ENCODE data around the gene REPIN1. TPM values are rescaled to one million over a fixed set of nuclear protein-coding genes. Genes with fewer than 3 reads are reported as not detected.
A peak's percentile ranks its signal among the peaks of the same experiment; 100 is the strongest.

The REPIN1 gene
- total and polyA plus RNA-seq, 9 of the 15 experiments (the other 6 are each of a cell fraction or from before 2014, with no cell fraction given): 8.1 to 283 (median 94.3) TPM

DNA sequence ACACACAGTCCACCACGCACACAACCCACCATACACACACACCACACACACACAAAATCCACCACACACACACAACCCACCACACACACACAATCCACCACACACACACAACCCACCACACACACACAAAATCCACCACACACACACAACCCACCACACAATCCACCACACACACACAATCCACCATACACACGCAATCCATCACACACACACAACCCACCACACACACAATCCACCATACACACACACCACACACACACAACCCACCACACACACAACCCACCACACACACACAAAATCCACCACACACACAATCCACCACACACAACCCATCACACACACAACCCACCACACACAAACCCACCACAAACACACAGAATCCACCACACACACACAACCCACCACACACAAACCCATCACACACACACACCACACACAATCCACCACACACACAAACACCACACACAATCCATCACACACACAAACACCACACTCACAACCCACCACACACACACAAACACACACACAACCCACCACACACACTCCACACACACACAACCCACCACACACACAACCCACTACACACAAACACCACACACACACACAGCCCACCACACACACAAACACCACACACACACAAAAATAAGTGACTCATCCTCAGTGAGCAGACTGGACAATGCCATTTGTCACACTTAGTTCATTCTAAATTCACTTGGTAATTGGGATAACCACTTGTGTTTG lies 8.8 kb upstream of the REPIN1 start (continued):
- TF ChIP-seq KAT7 (CRISPR knock-in tag; IDR thresholded peaks at IDR 0.05; ENCODE audit: borderline replicate concordance) (no peak), SP1 (CRISPR knock-in tag; IDR thresholded peaks at IDR 0.05) (0 out of 2 replicates have a peak, but pooled peaks have one; percentile 40), TEAD4 (IDR thresholded peaks at IDR 0.05; ENCODE audit: low read length) (no peak), TEAD4 (CRISPR knock-in tag; IDR thresholded peaks at IDR 0.05; ENCODE audit: borderline replicate concordance) (no peak), GATAD2B (IDR thresholded peaks at IDR 0.05; ENCODE audit: borderline replicate concordance) (no peak), NELFE (IDR thresholded peaks at IDR 0.05; ENCODE audit: insufficient read depth, insufficient read length) (no peak), ZBTB17 (CRISPR knock-in tag; IDR thresholded peaks at IDR 0.05) (no peak), XRCC4 (IDR thresholded peaks at IDR 0.05; ENCODE audit: extremely low read depth, insufficient read depth, insufficient read length) (no peak), ZNF12 (CRISPR knock-in tag; IDR thresholded peaks at IDR 0.05) (peak; percentile 34; the same call in 1 of the 2 replicates), BDP1 (IDR thresholded peaks at IDR 0.05; ENCODE audit: insufficient read depth, insufficient read length) (no peak), JUNB (CRISPR knock-in tag; conservative IDR thresholded peaks at IDR 0.05) (no peak)
- TF ChIP-seq, protein P1, sequence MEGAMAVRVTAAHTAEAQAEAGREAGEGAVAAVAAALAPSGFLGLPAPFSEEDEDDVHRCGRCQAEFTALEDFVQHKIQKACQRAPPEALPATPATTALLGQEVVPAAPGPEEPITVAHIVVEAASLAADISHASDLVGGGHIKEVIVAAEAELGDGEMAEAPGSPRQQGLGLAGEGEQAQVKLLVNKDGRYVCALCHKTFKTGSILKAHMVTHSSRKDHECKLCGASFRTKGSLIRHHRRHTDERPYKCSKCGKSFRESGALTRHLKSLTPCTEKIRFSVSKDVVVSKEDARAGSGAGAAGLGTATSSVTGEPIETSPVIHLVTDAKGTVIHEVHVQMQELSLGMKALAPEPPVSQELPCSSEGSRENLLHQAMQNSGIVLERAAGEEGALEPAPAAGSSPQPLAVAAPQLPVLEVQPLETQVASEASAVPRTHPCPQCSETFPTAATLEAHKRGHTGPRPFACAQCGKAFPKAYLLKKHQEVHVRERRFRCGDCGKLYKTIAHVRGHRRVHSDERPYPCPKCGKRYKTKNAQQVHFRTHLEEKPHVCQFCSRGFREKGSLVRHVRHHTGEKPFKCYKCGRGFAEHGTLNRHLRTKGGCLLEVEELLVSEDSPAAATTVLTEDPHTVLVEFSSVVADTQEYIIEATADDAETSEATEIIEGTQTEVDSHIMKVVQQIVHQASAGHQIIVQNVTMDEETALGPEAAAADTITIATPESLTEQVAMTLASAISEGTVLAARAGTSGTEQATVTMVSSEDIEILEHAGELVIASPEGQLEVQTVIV (CRISPR knock-in tag; IDR thresholded peaks at IDR 0.05; ENCODE audit: borderline replicate concordance): no peak

Measured in K562 (cell line).